GM12878 (cell line): ENCODE measurements around the gene TMEM151A. TPM values are rescaled to one million over a fixed set of nuclear protein-coding genes. Genes with fewer than 3 reads are reported as not detected.
A peak's percentile ranks its signal among the peaks of the same experiment; 100 is the strongest.

ENCODE experiments used
- ASH2L ChIP-seq: fragments of 300-600, 200-600 bp; sonication (generic); IDR thresholded peaks from 2 replicates; pipeline ENCODE4 v1.6.1; 2017; ENCODE audit warnings: low read depth, mild to moderate bottlenecking, borderline replicate concordance
- ATF3 ChIP-seq: IDR thresholded peaks from 2 replicates; pipeline ENCODE4 v1.6.1; 2011; ENCODE audit warnings: low read depth, mild to moderate bottlenecking, low read length, moderate library complexity, borderline replicate concordance; ENCODE audit errors: extremely low read depth
- ATF7 ChIP-seq: fragments of 450-650 bp; IDR thresholded peaks from 2 replicates; pipeline ENCODE4 v1.6.1; 2016; ENCODE audit warnings: low read depth, mild to moderate bottlenecking
- BCL11A ChIP-seq: IDR thresholded peaks from 2 replicates; pipeline ENCODE4 v1.6.1; 2011; ENCODE audit warnings: low read depth, low read length
- BMI1 ChIP-seq: fragments of 450-650 bp; IDR thresholded peaks from 2 replicates; pipeline ENCODE4 v1.6.1; 2016; ENCODE audit warnings: mild to moderate bottlenecking, moderate library complexity, borderline replicate concordance
- CEBPB ChIP-seq, 2 experiments: fragments of 150-350 bp in 1 of 2; IDR thresholded peaks; 2 replicates each; pipeline ENCODE4 v1.6.1; 2012 to 2014; ENCODE audit warnings: low read depth in 2 of 2, low read length in 2 of 2, borderline replicate concordance in 1 of 2, inconsistent platforms in 1 of 2
- CREB1 ChIP-seq: IDR thresholded peaks from 2 replicates; pipeline ENCODE4 v1.6.1; 2012; ENCODE audit warnings: low read depth, mild to moderate bottlenecking, inconsistent platforms
- E4F1 ChIP-seq: fragments of 450-650 bp; IDR thresholded peaks from 2 replicates; pipeline ENCODE4 v1.6.1; 2018; ENCODE audit warnings: borderline replicate concordance, mild to moderate bottlenecking; ENCODE audit not compliant: partially characterized antibody
- FOXK2 ChIP-seq: fragments of 450-650 bp; IDR thresholded peaks from 2 replicates; pipeline ENCODE4 v1.6.1; 2017; ENCODE audit warnings: mild to moderate bottlenecking, moderate library complexity
- GATAD2B ChIP-seq: fragments of 450-650 bp; conservative IDR thresholded peaks from 2 replicates; pipeline ENCODE4 v1.6.1; 2017; ENCODE audit warnings: low read depth, mild to moderate bottlenecking, moderate library complexity
- HDAC6 ChIP-seq: fragments of 200-600 bp; sonication (generic); IDR thresholded peaks from one replicate; pipeline ENCODE4 v1.8.0; 2017; ENCODE audit warnings: antibody characterized with exemption; ENCODE audit not compliant: unreplicated experiment
- HDGF ChIP-seq: fragments of 450-650 bp; IDR thresholded peaks from 2 replicates; pipeline ENCODE4 v1.6.1; 2016; ENCODE audit warnings: antibody characterized with exemption
- KAT2A ChIP-seq: conservative IDR thresholded peaks from 2 replicates; pipeline ENCODE4 v1.6.1; 2011; ENCODE audit warnings: low read depth, low read length; ENCODE audit not compliant: control insufficient read depth
- KLF5 ChIP-seq: fragments of 450-650 bp; IDR thresholded peaks from 2 replicates; pipeline ENCODE4 v1.6.1; 2014; ENCODE audit warnings: mild to moderate bottlenecking; ENCODE audit not compliant: partially characterized antibody
- NR2C1 ChIP-seq: fragments of 450-650 bp; IDR thresholded peaks from 2 replicates; pipeline ENCODE4 v1.6.1; 2017; ENCODE audit warnings: antibody characterized with exemption, mild to moderate bottlenecking, moderate library complexity
- POLR2A ChIP-seq: IDR thresholded peaks from 2 replicates; pipeline ENCODE4 v1.6.1; 2011; ENCODE audit warnings: low read depth, mild to moderate bottlenecking, low read length
- SIN3A ChIP-seq: IDR thresholded peaks from 2 replicates; pipeline ENCODE4 v1.6.1; 2012; ENCODE audit warnings: low read depth, low read length, improper control_type of control experiment
- WRNIP1 ChIP-seq: IDR thresholded peaks from 2 replicates; pipeline ENCODE4 v1.6.1; 2011; ENCODE audit warnings: low read depth, low read length, improper control_type of control experiment, borderline replicate concordance
- ZBED1 ChIP-seq: IDR thresholded peaks from 2 replicates; pipeline ENCODE4 v1.6.1; 2016; ENCODE audit warnings: borderline replicate concordance
- ZNF687 ChIP-seq: fragments of 450-650 bp; IDR thresholded peaks from 2 replicates; pipeline ENCODE4 v1.6.1; 2017; ENCODE audit warnings: mild to moderate bottlenecking, moderate library complexity
- polyA plus RNA-seq, 11 experiments: library from polyadenylated mRNA; depleted of rRNA in 4 of 11; unstranded in 6 of 11; stranded (reverse) in 5 of 11; fragments of >200 nt; fragmentation: Nextera tagmentation in 4 of 11; fragmentation: Illumina TruSeq in 1 of 11; extraction: Ambion mirVana in 4 of 11; extraction: Trizol in 1 of 11; gene quantifications; 1 replicate in 1 of 11; 2 replicates in 10 of 11; pipeline versions ENCODE4 v1.2.1 to v1.2.3, GENCODE V29; 2011 to 2016; ENCODE audit warnings: inconsistent platforms in 2 of 11, missing spikeins in 2 of 11, low read depth in 1 of 11
- total RNA-seq, 4 experiments: library from RNA; depleted of rRNA in 3 of 4; stranded (reverse); fragments of >200 nt in 3 of 4; fragmentation: Illumina TruSeq in 1 of 4; extraction: Trizol in 1 of 4; gene quantifications; 2 replicates each; pipeline versions ENCODE4 v1.2.1 to v1.2.3, GENCODE V29; 2013 to 2021

TMEM151A gene
- total and polyA plus RNA-seq, 10 of the 15 experiments (the other 5 are each of a cell fraction or from before 2014, with no cell fraction given): not detected

- no peak for TF ChIP-seq BCL11A
- TF ChIP-seq POLR2A: peak; percentile 90
- TF ChIP-seq KLF5: no peak
- TF ChIP-seq BMI1: no peak
- TF ChIP-seq ZNF687: peak; percentile 33; the same call in 1 of the 2 replicates
- TF ChIP-seq WRNIP1: no peak
- peak; percentile 92 for TF ChIP-seq CREB1
- TF ChIP-seq KAT2A: no peak
- peak; percentile 45 for TF ChIP-seq HDAC6
- TF ChIP-seq ATF3: no peak
- peak; percentile 98 for TF ChIP-seq ATF7
- peak; percentile 76 for TF ChIP-seq E4F1
- TF ChIP-seq NR2C1: peak; percentile 2; the same call in 1 of the 2 replicates
- TF ChIP-seq HDGF: peak; percentile 94
- TF ChIP-seq SIN3A: peak; percentile 61
- no peak for TF ChIP-seq ZBED1
- TF ChIP-seq GATAD2B: peak; percentile 84
- no peak for TF ChIP-seq ASH2L
- TF ChIP-seq FOXK2: no peak; the same call in 1 of the 2 replicates
- no peak for TF ChIP-seq CEBPB (IDR thresholded peaks at IDR 0.05; ENCODE audit: borderline replicate concordance in 1 of 2, low read depth in 2 of 2, low read length in 2 of 2)
Observed at GRCh38 chr11:66288671-66289547, 2.8 kb upstream of the TMEM151A start, which contains the start of gene YIF1A (continued).
